Measurements from ENCODE around the gene SMIM5. TPM values are rescaled to one million over a fixed set of nuclear protein-coding genes. Genes with fewer than 3 reads are reported as not detected.

The SMIM5 gene
- polyA plus RNA-seq, 2 of the 4 experiments (the other 2 are of a cell fraction) = 0.15 to 0.25 TPM

GRCh38 chr17:75662511-75662910 lies 29.3 kb downstream of the SMIM5 start:
- H3K4me2 ChIP-seq = no peak overlapping the region
- ATAC-seq (no peak), DNase-seq (ENCODE audit: low read depth in 1 of 2, low spot score in 1 of 2) (no peak), FAIRE-seq (no peak)
- WGBS (ENCODE audit: missing lambda C conversion rate) = 89% methylated on average over 9 of the region's 9 CpGs
- TF ChIP-seq MAFK (IDR thresholded peaks at IDR 0.05; ENCODE audit: partially characterized antibody) (no peak), CBX8 (IDR thresholded peaks at IDR 0.05) (no peak), ZSCAN20 (CRISPR knock-in tag; IDR thresholded peaks at IDR 0.05) (no peak), CBX2 (IDR thresholded peaks at IDR 0.05; ENCODE audit: borderline replicate concordance, low read depth) (no peak), HDAC2 (IDR thresholded peaks at IDR 0.05) (no peak)
- TF ChIP-seq, protein P1, sequence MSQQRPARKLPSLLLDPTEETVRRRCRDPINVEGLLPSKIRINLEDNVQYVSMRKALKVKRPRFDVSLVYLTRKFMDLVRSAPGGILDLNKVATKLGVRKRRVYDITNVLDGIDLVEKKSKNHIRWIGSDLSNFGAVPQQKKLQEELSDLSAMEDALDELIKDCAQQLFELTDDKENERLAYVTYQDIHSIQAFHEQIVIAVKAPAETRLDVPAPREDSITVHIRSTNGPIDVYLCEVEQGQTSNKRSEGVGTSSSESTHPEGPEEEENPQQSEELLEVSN (IDR thresholded peaks at IDR 0.05; ENCODE audit: borderline replicate concordance, low read depth) = no peak
- no peak overlapping the region for H3K4me3 ChIP-seq
- ChIA-PET POLR2A (no interaction called here), CTCF (interaction anchor here (0.7 to 50.8 kb wide), 6 partner anchors 11 to 83 kb away, joined by 3 to 2254 read pairs (median 42); partner anchors contain the start of genes GALK1, ITGB4 and SMIM5)
- no peak overlapping the region for H3K27ac ChIP-seq
- peaks cover 7% of the 10 kb centered on the region for H3K4me1 ChIP-seq
- no peaks in the 10 kb centered on the region for H3K9me3 ChIP-seq

DNA sequence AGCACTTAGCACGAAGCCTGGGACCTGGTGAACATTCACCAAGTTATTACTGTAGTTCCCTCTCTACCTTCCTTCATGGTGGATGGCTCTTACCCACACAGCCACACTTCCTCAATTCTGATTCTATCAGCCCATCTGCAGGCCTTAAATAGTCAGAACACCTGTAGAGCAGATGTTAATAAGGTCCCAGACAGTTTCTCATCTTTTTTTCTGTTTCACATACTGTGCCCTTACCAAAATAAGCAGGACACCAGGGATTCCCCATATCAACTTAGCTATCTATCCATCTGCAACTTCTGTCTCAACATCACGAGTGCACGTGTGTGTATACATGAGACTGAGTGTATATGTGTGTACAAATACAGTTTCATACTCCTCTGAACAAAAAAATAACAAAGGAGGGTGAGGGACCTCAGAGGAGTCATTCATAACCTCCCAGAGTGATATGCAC lies 30.9 kb downstream of the SMIM5 start:
- Histone ChIP-seq H3K9me3 (no peaks in the 10 kb centered on the region), H3K4me1 (peaks cover 16% of the 10 kb centered on the region), H3K27ac (no peak overlapping the region), H3K4me3 (no peak overlapping the region), H3K4me2 (no peak overlapping the region)
- FAIRE-seq (no peak), DNase-seq (ENCODE audit: low read depth in 1 of 2, low spot score in 1 of 2) (no peak), ATAC-seq (no peak)
- CTCF ChIA-PET = interaction anchor here (46.9 to 50.8 kb wide), 2 partner anchors 31 to 81 kb away, joined by 1931 to 2254 read pairs; partner anchors contain the start of genes GALK1 and SMIM5
- POLR2A ChIA-PET = no interaction called here
- WGBS (ENCODE audit: missing lambda C conversion rate) = 92% methylated on average over 3 of the region's 3 CpGs
- TF ChIP-seq CHD4 (IDR thresholded peaks at IDR 0.05; ENCODE audit: borderline replicate concordance) = no peak
- TF ChIP-seq SREBF2 (IDR thresholded peaks at IDR 0.05) = no peak

DNA sequence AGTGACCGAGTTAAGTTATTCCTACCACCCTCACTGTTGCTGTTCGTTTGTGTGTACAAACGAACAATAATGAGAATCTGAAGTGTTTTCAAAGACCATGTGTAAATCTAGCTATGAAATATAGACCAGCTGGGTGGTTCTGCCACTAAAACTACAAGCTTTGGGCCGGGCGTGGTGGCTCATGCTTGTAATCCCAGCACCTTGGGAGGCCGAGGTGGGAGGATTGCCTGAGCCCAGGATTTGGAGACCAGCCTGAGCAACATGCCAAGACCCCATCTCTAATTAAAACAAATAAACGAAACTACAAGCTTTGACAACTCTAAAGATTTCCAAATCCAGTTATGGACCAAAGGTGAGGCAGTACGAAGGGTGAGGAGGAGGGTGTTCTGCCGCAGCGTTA lies 32.7 kb downstream of the SMIM5 start:
- peak overlapping the region in 1 of 2 experiments; percentile 91; a peak in 2 of 6 replicates for H3K27ac ChIP-seq
- peaks cover 16% of the 10 kb centered on the region for H3K4me1 ChIP-seq
- no peak for FAIRE-seq
- H3K4me3 ChIP-seq = peak overlapping the region; percentile 72
- no peaks in the 10 kb centered on the region for H3K9me3 ChIP-seq
- H3K4me2 ChIP-seq = peak overlapping the region; percentile 87
- ChIA-PET CTCF (interaction anchor here (1.5 to 50.8 kb wide), 4 partner anchors 9 to 79 kb away, joined by 9 to 2254 read pairs (median 970); partner anchors contain the start of genes GALK1 and SMIM5), POLR2A (interaction anchor here (0.9 to 1.8 kb wide), 4 partner anchors 12 to 55 kb away, joined by 5 to 8 read pairs (median 6); partner anchors contain the start of gene ITGB4)
- DNase-seq (ENCODE audit: low read depth in 1 of 2, low spot score in 1 of 2) = no peak
- WGBS (ENCODE audit: missing lambda C conversion rate) = 77% methylated on average over 10 of the region's 10 CpGs
- TF ChIP-seq, protein P1 (IDR thresholded peaks at IDR 0.05; ENCODE audit: borderline replicate concordance, low read depth) = no peak
- TF ChIP-seq HES2 (IDR thresholded peaks at IDR 0.05) (no peak), TP53 (CRISPR knock-in tag; IDR thresholded peaks at IDR 0.05) (no peak), KDM1A (IDR thresholded peaks at IDR 0.05; ENCODE audit: low read depth) (no peak), HOXA7 (CRISPR knock-in tag; IDR thresholded peaks at IDR 0.05) (no peak), EHMT2 (IDR thresholded peaks at IDR 0.05; ENCODE audit: low read depth) (no peak), HOXB5 (CRISPR knock-in tag; IDR thresholded peaks at IDR 0.05) (no peak), SREBF2 (IDR thresholded peaks at IDR 0.05) (no peak), MYC (IDR thresholded peaks at IDR 0.05; ENCODE audit: borderline replicate concordance, low read length) (no peak)
- ATAC-seq = no peak

DNA sequence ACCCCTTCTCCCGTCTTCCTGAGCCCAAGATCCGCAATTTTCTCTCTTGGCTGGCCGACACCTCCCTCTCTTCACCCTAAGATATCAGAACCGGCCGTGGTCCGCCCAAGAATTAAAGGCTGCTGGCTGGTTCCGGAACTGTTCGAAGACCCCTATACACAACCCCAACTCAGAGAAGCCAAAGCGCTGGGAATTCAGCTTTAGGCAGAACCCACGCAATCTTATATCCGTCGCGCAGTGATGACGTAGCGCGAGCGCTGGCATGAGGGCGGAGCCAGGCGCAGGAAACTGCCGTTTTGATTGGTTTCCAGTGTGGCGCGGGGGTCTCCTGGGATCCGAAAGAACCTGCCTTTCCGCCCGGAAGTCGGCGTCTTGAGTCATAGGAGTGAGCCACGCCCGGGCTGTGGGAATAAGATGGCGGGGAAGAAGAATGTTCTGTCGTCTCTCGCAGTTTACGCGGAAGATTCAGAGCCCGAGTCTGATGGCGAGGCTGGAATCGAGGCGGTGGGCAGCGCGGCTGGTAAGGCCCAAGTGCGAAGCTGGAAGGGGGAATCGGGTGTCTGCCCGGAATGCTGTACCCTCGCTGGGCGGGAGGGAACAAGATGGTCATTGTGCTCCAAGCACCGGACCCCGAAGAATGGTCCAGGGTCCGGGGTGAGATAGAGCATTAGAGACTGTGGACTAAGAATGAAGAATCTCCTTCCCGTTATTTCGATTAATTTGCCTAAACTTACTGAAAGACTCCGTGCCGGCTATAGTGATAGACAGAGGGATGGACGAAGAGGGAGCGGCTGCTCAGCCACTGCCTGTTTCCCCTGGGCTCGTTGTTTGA lies 33.9 kb downstream of the SMIM5 start, which contains the start of the genes RECQL5 and SAP30BP:
Gene RECQL5, minus strand, starts transcription at position 196 of the 832 bp plus-strand sequence. CDS start 597 bp downstream, outside the sequence.
Gene SAP30BP, plus strand, starts transcription at position 380 of the 832 bp plus-strand sequence. Its CDS starts 35 bp downstream, at position 415.
- H3K9me3 ChIP-seq = no peaks in the 10 kb centered on the region
- peak within 1 kb of the TSS; percentile 72 for H3K4me3 ChIP-seq
- FAIRE-seq (peak; percentile 49), ATAC-seq (peak; percentile 98 to 100), DNase-seq (ENCODE audit: low read depth in 1 of 2, low spot score in 1 of 2) (peak; percentile 95 to 99)
- POLR2A ChIA-PET = interaction anchor here (0.5 to 1.8 kb wide), 17 partner anchors 9 to 389 kb away, joined by 3 to 8 read pairs (median 4); partner anchors contain the start of genes ITGB4, SMIM5 and TMEM94
- WGBS (ENCODE audit: missing lambda C conversion rate) = 1% methylated on average over 55 of the region's 55 CpGs
- peak within 1 kb of the TSS; percentile 88 for H3K4me2 ChIP-seq
- peak within 1 kb of the TSS; percentile 81 to 91 for H3K27ac ChIP-seq
- CTCF ChIA-PET = interaction anchor here (0.6 to 50.8 kb wide), 8 partner anchors 8 to 160 kb away, joined by 3 to 2254 read pairs (median 6); partner anchors contain the start of genes GALK1, LLGL2 and SMIM5
- H3K4me1 ChIP-seq = peaks cover 16% of the 10 kb centered on the region
- peak; percentile 1 for TF ChIP-seq MAFK (IDR thresholded peaks at IDR 0.05; ENCODE audit: partially characterized antibody)
- TF ChIP-seq, protein P2, sequence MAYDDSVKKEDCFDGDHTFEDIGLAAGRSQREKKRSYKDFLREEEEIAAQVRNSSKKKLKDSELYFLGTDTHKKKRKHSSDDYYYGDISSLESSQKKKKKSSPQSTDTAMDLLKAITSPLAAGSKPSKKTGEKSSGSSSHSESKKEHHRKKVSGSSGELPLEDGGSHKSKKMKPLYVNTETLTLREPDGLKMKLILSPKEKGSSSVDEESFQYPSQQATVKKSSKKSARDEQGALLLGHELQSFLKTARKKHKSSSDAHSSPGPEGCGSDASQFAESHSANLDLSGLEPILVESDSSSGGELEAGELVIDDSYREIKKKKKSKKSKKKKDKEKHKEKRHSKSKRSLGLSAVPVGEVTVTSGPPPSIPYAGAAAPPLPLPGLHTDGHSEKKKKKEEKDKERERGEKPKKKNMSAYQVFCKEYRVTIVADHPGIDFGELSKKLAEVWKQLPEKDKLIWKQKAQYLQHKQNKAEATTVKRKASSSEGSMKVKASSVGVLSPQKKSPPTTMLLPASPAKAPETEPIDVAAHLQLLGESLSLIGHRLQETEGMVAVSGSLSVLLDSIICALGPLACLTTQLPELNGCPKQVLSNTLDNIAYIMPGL (CRISPR knock-in tag; IDR thresholded peaks at IDR 0.05; ENCODE audit: borderline replicate concordance) = no peak
- TF ChIP-seq, protein P3, sequence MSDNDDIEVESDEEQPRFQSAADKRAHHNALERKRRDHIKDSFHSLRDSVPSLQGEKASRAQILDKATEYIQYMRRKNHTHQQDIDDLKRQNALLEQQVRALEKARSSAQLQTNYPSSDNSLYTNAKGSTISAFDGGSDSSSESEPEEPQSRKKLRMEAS (IDR thresholded peaks at IDR 0.05) = peak; percentile 76
- TF ChIP-seq KDM5A (IDR thresholded peaks at IDR 0.05) = peak; percentile 99
- peak in 1 of 2 experiments; percentile 31; a peak in 1 of 4 replicates for TF ChIP-seq CEBPB (IDR thresholded peaks at IDR 0.05)
- peak; percentile 42; the same call in 1 of the 2 replicates for TF ChIP-seq USF2 (IDR thresholded peaks at IDR 0.05)
- TF ChIP-seq MYC (IDR thresholded peaks at IDR 0.05; ENCODE audit: borderline replicate concordance, low read length) = no peak
- no peak for TF ChIP-seq NR3C1 (IDR thresholded peaks at IDR 0.05)
- peak; percentile 99 for TF ChIP-seq HDAC2 (IDR thresholded peaks at IDR 0.05)
